Tibial nerve (tissue), 4 donors: ENCODE measurements around the gene FER1L5.

Source experiments
- CTCF ChIP-seq, 5 experiments: fragments of 200-600 bp in 3 of 5; fragments of 450-650 bp in 2 of 5; sonication (generic) in 3 of 5; IDR thresholded peaks; one replicate each; pipeline ENCODE4 v1.5.1; 2016 to 2019; ENCODE audit warnings: antibody characterized with exemption in 5 of 5, mild to moderate bottlenecking in 3 of 5, moderate library complexity in 2 of 5
- EP300 ChIP-seq, 2 donors: sonication (generic); formaldehyde crosslinking; IDR thresholded peaks; one replicate each; pipeline ENCODE4 v1.6.1; 2017; ENCODE audit warnings: antibody characterized with exemption in 2 of 2, mild to moderate bottlenecking in 1 of 2

GRCh38 chr2:96623116-96623515 lies 19.4 kb upstream of the FER1L5 start:
- TF ChIP-seq CTCF (IDR thresholded peaks at IDR 0.05) (no peak), EP300 (IDR thresholded peaks at IDR 0.05) (peak in 1 of 2 donors; percentile 21)
